Tibial nerve (tissue), 4 donors: ENCODE results near the gene FGF14. TPM values are rescaled to one million over a fixed set of nuclear protein-coding genes. Genes with fewer than 3 reads are reported as not detected.

Experiments used
- DNase-seq, 2 donors: peaks; one replicate each; pipeline ENCODE4 v3.0.0-alpha.2; 2019; ENCODE audit warnings: low spot score in 2 of 2
- H3K27ac ChIP-seq, 4 donors: fragments of 200-600 bp; sonication (generic) in 3 of 4; one replicate each; pipeline ENCODE4 v1.5.1; 2017 to 2019; ENCODE audit warnings: mild to moderate bottlenecking in 1 of 4
- H3K27me3 ChIP-seq, 2 donors: fragments of 200-600 bp; sonication (generic) in 1 of 2; one replicate each; pipeline versions ENCODE4 v1.5.1 to v1.6.0; 2017 to 2019
- H3K36me3 ChIP-seq, 3 donors: fragments of 200-600 bp; sonication (generic); one replicate each; pipeline ENCODE4 v1.5.1; 2018 to 2019
- H3K4me1 ChIP-seq, 4 donors: fragments of 200-600 bp; sonication (generic) in 3 of 4; one replicate each; pipeline ENCODE4 v1.5.1; 2017 to 2019
- H3K4me3 ChIP-seq, 4 donors: fragments of 200-600 bp; sonication (generic) in 3 of 4; one replicate each; pipeline ENCODE4 v1.5.1; 2017 to 2019; ENCODE audit warnings: mild to moderate bottlenecking in 1 of 4, moderate library complexity in 1 of 4
- H3K9me3 ChIP-seq, 4 donors: fragments of 200-600 bp; sonication (generic) in 3 of 4; one replicate each; pipeline ENCODE4 v1.5.1; 2017 to 2019
- CTCF ChIP-seq, 5 experiments: fragments of 200-600 bp in 3 of 5; fragments of 450-650 bp in 2 of 5; sonication (generic) in 3 of 5; IDR thresholded peaks; one replicate each; pipeline ENCODE4 v1.5.1; 2016 to 2019; ENCODE audit warnings: antibody characterized with exemption in 5 of 5, mild to moderate bottlenecking in 3 of 5, moderate library complexity in 2 of 5
- EP300 ChIP-seq, 2 donors: sonication (generic); formaldehyde crosslinking; IDR thresholded peaks; one replicate each; pipeline ENCODE4 v1.6.1; 2017; ENCODE audit warnings: antibody characterized with exemption in 2 of 2, mild to moderate bottlenecking in 1 of 2
- POLR2A ChIP-seq, 2 donors: fragments of 450-650 bp; IDR thresholded peaks; one replicate each; pipeline ENCODE4 v1.6.1; 2017; ENCODE audit warnings: antibody characterized with exemption in 2 of 2, mild to moderate bottlenecking in 2 of 2, moderate library complexity in 2 of 2
- WGBS, 2 donors: methylation state at CpG; one replicate each; pipeline ENCODE4 v1.1.5; 2018; 5-methylcytosine and 5-hydroxymethylcytosine counted together
- total RNA-seq, 4 donors: library from RNA; depleted of rRNA; stranded (reverse); fragments of >200 nt; gene quantifications; one replicate each; pipeline ENCODE4 v1.1.0, GENCODE V29; 2016

The FGF14 gene
- total RNA-seq, 4 donors from 2014 or later = 0.20 to 2.1 (median 0.21) TPM; not detected in 1

GRCh38 chr13:101989798-101990350 is 412.0 kb downstream of the FGF14 start:
- no peak for DNase-seq
- no peaks in the 10 kb centered on the region for H3K9me3 ChIP-seq
- TF ChIP-seq EP300 (IDR thresholded peaks at IDR 0.05) = no peak
- no peak for TF ChIP-seq CTCF (IDR thresholded peaks at IDR 0.05)
- no peak for TF ChIP-seq POLR2A (IDR thresholded peaks at IDR 0.05)
- no peaks in the 10 kb centered on the region for H3K27me3 ChIP-seq
- no peak overlapping the region for H3K27ac ChIP-seq
- H3K4me1 ChIP-seq = no peaks in the 10 kb centered on the region
- WGBS, 2 donors = 62 to 66% methylated on average over 5 of the region's 5 CpGs
- H3K36me3 ChIP-seq = no peaks in the 10 kb centered on the region
- no peak overlapping the region for H3K4me3 ChIP-seq

GRCh38 chr13:101988140-101988539 is 413.7 kb downstream of the FGF14 start:
- no peak overlapping the region for H3K27ac ChIP-seq
- DNase-seq = no peak
- H3K4me1 ChIP-seq = no peaks in the 10 kb centered on the region
- 61 to 70% methylated on average over 4 of the region's 4 CpGs for WGBS, 2 donors
- no peaks in the 10 kb centered on the region for H3K36me3 ChIP-seq
- H3K27me3 ChIP-seq = no peaks in the 10 kb centered on the region
- H3K4me3 ChIP-seq = no peak overlapping the region
- no peak for TF ChIP-seq POLR2A (IDR thresholded peaks at IDR 0.05)
- no peak for TF ChIP-seq EP300 (IDR thresholded peaks at IDR 0.05)
- no peak for TF ChIP-seq CTCF (IDR thresholded peaks at IDR 0.05)
- no peaks in the 10 kb centered on the region for H3K9me3 ChIP-seq

- TF ChIP-seq EP300 (IDR thresholded peaks at IDR 0.05) = no peak
- no peaks in the 10 kb centered on the region for H3K27me3 ChIP-seq
- no peaks in the 10 kb centered on the region for H3K9me3 ChIP-seq
These were observed 415.5 kb downstream of the FGF14 start for GRCh38 chr13:101986316-101986715.

GRCh38 chr13:101985321-101985720 is 416.5 kb downstream of the FGF14 start:
- H3K4me1 ChIP-seq = no peaks in the 10 kb centered on the region
- no peak for DNase-seq
- H3K36me3 ChIP-seq = no peaks in the 10 kb centered on the region
- no peak overlapping the region for H3K27ac ChIP-seq
- WGBS, 2 donors = 73 to 80% methylated on average over 3 of the region's 3 CpGs
- TF ChIP-seq POLR2A (IDR thresholded peaks at IDR 0.05) = no peak
- no peak for TF ChIP-seq CTCF (IDR thresholded peaks at IDR 0.05)
- TF ChIP-seq EP300 (IDR thresholded peaks at IDR 0.05) = no peak
- no peak overlapping the region for H3K4me3 ChIP-seq
- no peaks in the 10 kb centered on the region for H3K9me3 ChIP-seq
- no peaks in the 10 kb centered on the region for H3K27me3 ChIP-seq

More at GRCh38 chr13:101986316-101986715, 415.5 kb downstream of the FGF14 start:
- H3K4me1 ChIP-seq = no peaks in the 10 kb centered on the region
- H3K36me3 ChIP-seq = no peaks in the 10 kb centered on the region
- WGBS, 2 donors = 78 to 79% methylated on average over 2 of the region's 2 CpGs
- H3K27ac ChIP-seq = no peak overlapping the region
- DNase-seq = no peak
- H3K4me3 ChIP-seq = no peak overlapping the region

- Histone ChIP-seq H3K27ac (no peak overlapping the region), H3K4me1 (peaks cover 0 to 3% (median 0%) of the 10 kb centered on the region in 4 donors), H3K36me3 (no peaks in the 10 kb centered on the region), H3K4me3 (no peak overlapping the region), H3K27me3 (no peaks in the 10 kb centered on the region), H3K9me3 (no peaks in the 10 kb centered on the region)
- TF ChIP-seq CTCF (IDR thresholded peaks at IDR 0.05) = no peak
- TF ChIP-seq POLR2A (IDR thresholded peaks at IDR 0.05) = no peak
- TF ChIP-seq EP300 (IDR thresholded peaks at IDR 0.05) = no peak
- DNase-seq = no peak
These were observed 418.9 kb downstream of the FGF14 start for GRCh38 chr13:101982903-101983302.

GRCh38 chr13:101979825-101980224 is 422.0 kb downstream of the FGF14 start:
- peaks cover 0 to 15% (median 0%) of the 10 kb centered on the region in 4 donors for H3K4me1 ChIP-seq
- no peaks in the 10 kb centered on the region for H3K36me3 ChIP-seq
- no peaks in the 10 kb centered on the region for H3K27me3 ChIP-seq
- H3K9me3 ChIP-seq = no peaks in the 10 kb centered on the region
- H3K27ac ChIP-seq = no peak overlapping the region
- no peak overlapping the region for H3K4me3 ChIP-seq
- no peak for DNase-seq
- no peak for TF ChIP-seq EP300 (IDR thresholded peaks at IDR 0.05)
- TF ChIP-seq POLR2A (IDR thresholded peaks at IDR 0.05) = no peak
- TF ChIP-seq CTCF (IDR thresholded peaks at IDR 0.05) = no peak
- WGBS, 2 donors = 33 to 44% methylated on average over 3 of the region's 3 CpGs
